ENCODE results near the gene S100A8.

DNA sequence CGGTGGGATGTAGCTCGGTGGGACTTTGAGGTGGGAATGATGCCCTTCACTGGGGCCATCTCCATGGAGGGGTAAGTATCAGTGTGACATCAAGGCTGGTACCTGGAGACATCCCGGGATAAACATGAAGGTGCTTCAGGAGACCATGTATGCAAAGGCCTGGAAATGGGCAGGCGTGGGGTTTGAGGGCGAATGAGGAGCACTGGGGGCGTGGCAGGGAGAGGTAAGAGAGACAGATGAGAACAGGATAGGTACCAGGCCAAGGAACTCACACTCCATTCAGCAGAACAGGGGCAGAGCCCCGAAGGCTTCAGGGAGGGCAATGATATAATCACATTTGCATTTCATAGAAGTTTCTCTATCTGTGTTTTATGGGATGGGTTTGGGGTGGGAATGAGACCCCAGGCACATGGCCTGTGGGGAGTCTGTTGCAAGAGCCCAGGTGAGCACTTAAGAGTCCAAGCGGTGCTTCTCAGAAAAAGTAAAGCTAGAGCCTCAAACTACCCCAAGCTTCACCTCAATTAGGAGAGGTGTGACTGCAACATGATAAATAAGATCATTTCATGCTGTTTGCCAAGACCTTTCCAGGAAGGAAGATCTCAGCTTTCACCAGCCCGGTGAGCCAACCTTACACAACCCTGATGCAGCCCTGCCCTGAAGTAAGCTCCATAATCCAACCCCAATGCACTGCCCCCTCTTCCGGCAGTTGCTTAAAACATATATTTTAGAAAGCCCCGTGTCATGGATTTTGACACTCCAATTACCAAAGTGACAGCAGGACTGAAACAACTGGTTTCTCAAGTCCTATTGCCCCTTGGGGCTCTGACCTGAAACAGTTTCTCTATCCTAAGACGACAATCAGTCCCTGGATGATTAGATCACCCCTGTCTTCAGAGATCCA, 25.9 kb downstream of the S100A8 start:
- TF ChIP-seq, protein P1, sequence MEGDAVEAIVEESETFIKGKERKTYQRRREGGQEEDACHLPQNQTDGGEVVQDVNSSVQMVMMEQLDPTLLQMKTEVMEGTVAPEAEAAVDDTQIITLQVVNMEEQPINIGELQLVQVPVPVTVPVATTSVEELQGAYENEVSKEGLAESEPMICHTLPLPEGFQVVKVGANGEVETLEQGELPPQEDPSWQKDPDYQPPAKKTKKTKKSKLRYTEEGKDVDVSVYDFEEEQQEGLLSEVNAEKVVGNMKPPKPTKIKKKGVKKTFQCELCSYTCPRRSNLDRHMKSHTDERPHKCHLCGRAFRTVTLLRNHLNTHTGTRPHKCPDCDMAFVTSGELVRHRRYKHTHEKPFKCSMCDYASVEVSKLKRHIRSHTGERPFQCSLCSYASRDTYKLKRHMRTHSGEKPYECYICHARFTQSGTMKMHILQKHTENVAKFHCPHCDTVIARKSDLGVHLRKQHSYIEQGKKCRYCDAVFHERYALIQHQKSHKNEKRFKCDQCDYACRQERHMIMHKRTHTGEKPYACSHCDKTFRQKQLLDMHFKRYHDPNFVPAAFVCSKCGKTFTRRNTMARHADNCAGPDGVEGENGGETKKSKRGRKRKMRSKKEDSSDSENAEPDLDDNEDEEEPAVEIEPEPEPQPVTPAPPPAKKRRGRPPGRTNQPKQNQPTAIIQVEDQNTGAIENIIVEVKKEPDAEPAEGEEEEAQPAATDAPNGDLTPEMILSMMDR (IDR thresholded peaks at IDR 0.05; ENCODE audit: low read depth, low read length, missing input control), result no peak
- TF ChIP-seq JUND (IDR thresholded peaks at IDR 0.05) (no peak), RAD21 (IDR thresholded peaks at IDR 0.05) (no peak), MAX (IDR thresholded peaks at IDR 0.05) (no peak), EGR1 (IDR thresholded peaks at IDR 0.05; ENCODE audit: low read depth in 2 of 2) (no peak), FOXA1 (IDR thresholded peaks at IDR 0.05) (no peak)

Measured in liver (tissue), 3 donors.